Small intestine (tissue), 7 donors: ENCODE measurements around the gene PPFIA2. TPM values are rescaled to one million over a fixed set of nuclear protein-coding genes. Genes with fewer than 3 reads are reported as not detected.
A peak's percentile ranks its signal among the peaks of the same experiment; 100 is the strongest.

Source experiments
- DNase-seq, 2 donors: peaks; one replicate each; pipeline versions ENCODE4 v3.0.0 to v3.0.0-alpha.2; 2013
- FAIRE-seq: peaks from 2 replicates; lab custom pipeline; 2012; peaks lifted over from hg19 to GRCh38; lab: Jason Lieb, UNC
- H3K27ac ChIP-seq, 3 donors: one replicate each; pipeline ENCODE4 v1.5.1; 2013; ENCODE audit warnings: low read length in 2 of 3, mild to moderate bottlenecking in 2 of 3, control low read depth in 1 of 3, inconsistent platforms in 1 of 3, low read depth in 1 of 3, moderate library complexity in 1 of 3
- H3K27me3 ChIP-seq, 3 donors: one replicate each; pipeline ENCODE4 v1.6.1; 2013; ENCODE audit warnings: low read length in 3 of 3, inconsistent platforms in 1 of 3; ENCODE audit not compliant: control insufficient read depth in 3 of 3, insufficient read depth in 3 of 3
- H3K36me3 ChIP-seq, 3 donors: one replicate each; pipeline ENCODE4 v1.6.1; 2013; ENCODE audit warnings: low read length in 3 of 3, inconsistent platforms in 1 of 3, low read depth in 1 of 3, mild to moderate bottlenecking in 1 of 3, moderate library complexity in 1 of 3; ENCODE audit not compliant: control insufficient read depth in 3 of 3, insufficient read depth in 2 of 3
- H3K4me1 ChIP-seq, 3 donors: one replicate each; pipeline ENCODE4 v1.6.1; 2013; ENCODE audit warnings: low read length in 2 of 3, inconsistent platforms in 1 of 3, low read depth in 1 of 3, mild to moderate bottlenecking in 1 of 3, moderate library complexity in 1 of 3; ENCODE audit not compliant: control insufficient read depth in 3 of 3, insufficient read depth in 2 of 3
- H3K4me3 ChIP-seq, 3 donors: one replicate each; pipeline ENCODE4 v1.5.1; 2013; ENCODE audit warnings: low read length in 3 of 3, control low read depth in 1 of 3, inconsistent platforms in 1 of 3, low read depth in 1 of 3, mild to moderate bottlenecking in 1 of 3, moderate library complexity in 1 of 3
- H3K9me3 ChIP-seq, 2 donors: one replicate each; pipeline ENCODE4 v1.6.1; 2013; ENCODE audit warnings: low read depth in 1 of 2, low read length in 1 of 2; ENCODE audit not compliant: control insufficient read depth in 2 of 2, insufficient read depth in 1 of 2
- WGBS, 3 donors: extraction: QIAGEN DNeasy Blood & Tissue Kit; methylation state at CpG; one replicate each; pipeline ENCODE4 v1.1.7; 2013; 5-methylcytosine and 5-hydroxymethylcytosine counted together
- polyA plus RNA-seq, 4 donors: library from polyadenylated mRNA; stranded (reverse) in 3 of 4; unstranded in 1 of 4; fragments of 200-250 nt in 3 of 4; fragments of 120-200 nt in 1 of 4; gene quantifications; one replicate each; pipeline versions ENCODE4 v1.2.1 to v1.2.3, GENCODE V29; 2013
- donor health status: healthy with polysubstance abuse.
- donor health status: control.
- donor health status: control.
- donor health status: Bipolar disorder and iron deficiency.
- donor health status: healthy.

Gene PPFIA2
- polyA plus RNA-seq, 4 donors = 0.55 to 2.6 TPM; not detected in 2

- peaks cover 3 to 18% (median 3%) of the 10 kb centered on the region in 3 donors for H3K27me3 ChIP-seq
- FAIRE-seq (no peak), DNase-seq (peak in 1 of 2 donors; percentile 13)
- 1 to 3% (median 2%) methylated on average over 45 to 50 of the region's 50 CpGs for WGBS, 3 donors
- no peaks in the 10 kb centered on the region for H3K36me3 ChIP-seq
- H3K27ac ChIP-seq = no peak overlapping the region
- H3K4me1 ChIP-seq = no peaks in the 10 kb centered on the region
- H3K4me3 ChIP-seq = peak overlapping the region in 2 of 3 donors; percentile 3 to 50
- no peaks in the 10 kb centered on the region for H3K9me3 ChIP-seq
Observed at GRCh38 chr12:81758421-81759189, 545 bp downstream of the PPFIA2 start.

DNA sequence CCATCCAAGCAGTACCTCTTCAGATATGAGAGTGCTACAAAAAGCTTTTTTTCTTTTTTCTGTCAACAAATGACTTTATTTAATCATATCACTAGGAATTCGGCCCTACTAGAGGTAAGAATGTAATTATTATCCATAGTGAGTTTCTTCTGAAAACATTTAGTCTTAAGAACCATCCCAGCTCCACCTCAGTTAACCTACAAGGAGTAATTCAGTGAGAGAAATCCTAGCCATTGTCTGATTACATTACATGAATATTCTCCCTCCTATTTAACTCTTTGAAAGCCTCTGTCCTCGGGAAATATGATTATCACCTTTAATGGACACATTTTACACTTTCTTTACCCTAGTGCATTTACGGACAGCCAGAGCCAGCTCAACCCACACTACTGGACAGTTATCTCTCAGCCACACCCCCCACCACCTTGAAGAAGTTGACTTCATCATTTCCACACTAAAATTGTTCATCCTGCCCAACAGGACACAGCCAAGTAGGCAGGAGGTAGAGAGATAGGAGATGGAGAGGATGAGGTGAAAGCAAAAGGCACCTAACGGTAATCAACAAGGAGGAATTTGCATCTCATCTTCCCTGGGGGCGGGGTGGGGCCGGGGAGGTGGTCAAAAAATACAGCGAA lies 1.3 kb downstream of the PPFIA2 start:
- WGBS, 3 donors = 14 to 19% (median 18%) methylated on average over 7 of the region's 7 CpGs
- DNase-seq (no peak), FAIRE-seq (no peak)
- Histone ChIP-seq H3K27ac (no peak overlapping the region), H3K4me1 (no peaks in the 10 kb centered on the region), H3K36me3 (no peaks in the 10 kb centered on the region), H3K27me3 (peaks cover 3 to 18% (median 3%) of the 10 kb centered on the region in 3 donors), H3K9me3 (no peaks in the 10 kb centered on the region), H3K4me3 (peak overlapping the region in 1 of 3 donors; percentile 50)

- DNase-seq (no peak), FAIRE-seq (no peak)
- Histone ChIP-seq H3K27ac (no peak overlapping the region), H3K4me1 (no peaks in the 10 kb centered on the region), H3K36me3 (no peaks in the 10 kb centered on the region), H3K9me3 (no peaks in the 10 kb centered on the region), H3K4me3 (no peak overlapping the region), H3K27me3 (no peaks in the 10 kb centered on the region)
- 73 to 91% (median 87%) methylated on average over 2 of the region's 2 CpGs for WGBS, 3 donors
Observed at GRCh38 chr12:81729781-81730180, 29.4 kb downstream of the PPFIA2 start.

DNA sequence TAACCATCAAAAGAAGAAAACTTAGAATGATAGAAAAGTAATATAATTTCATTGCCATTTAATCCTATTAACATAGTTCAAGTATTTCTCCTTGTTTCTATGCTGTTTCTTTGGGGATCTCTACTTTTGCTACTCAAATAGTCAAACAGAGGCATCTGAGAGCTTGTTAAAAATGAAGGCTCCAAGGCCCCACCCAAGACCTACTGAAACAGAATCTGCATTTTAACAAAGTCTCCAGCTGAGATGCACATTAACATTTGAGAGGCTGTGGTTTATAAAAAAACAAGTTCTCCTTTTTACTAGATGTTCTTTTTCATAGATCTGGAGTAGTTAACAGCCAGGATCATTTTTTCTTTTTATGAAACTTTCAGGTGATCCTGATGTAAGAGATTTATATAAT lies 31.8 kb downstream of the PPFIA2 start:
- Histone ChIP-seq H3K4me1 (no peaks in the 10 kb centered on the region), H3K4me3 (no peak overlapping the region), H3K27me3 (no peaks in the 10 kb centered on the region), H3K36me3 (no peaks in the 10 kb centered on the region), H3K27ac (no peak overlapping the region), H3K9me3 (no peaks in the 10 kb centered on the region)
- DNase-seq (no peak), FAIRE-seq (no peak)

GRCh38 chr12:81726634-81727033 lies 32.5 kb downstream of the PPFIA2 start:
- Histone ChIP-seq H3K27me3 (no peaks in the 10 kb centered on the region), H3K4me1 (no peaks in the 10 kb centered on the region), H3K4me3 (no peak overlapping the region), H3K27ac (no peak overlapping the region), H3K36me3 (no peaks in the 10 kb centered on the region), H3K9me3 (no peaks in the 10 kb centered on the region)
- WGBS, 3 donors = 72 to 94% (median 80%) methylated on average over 1 of the region's 1 CpG
- DNase-seq (no peak), FAIRE-seq (no peak)

- DNase-seq (no peak), FAIRE-seq (no peak)
- WGBS, 3 donors = 43 to 53% (median 51%) methylated on average over 1 of the region's 1 CpG
Observed at GRCh38 chr12:81723361-81723760, 35.8 kb downstream of the PPFIA2 start.

GRCh38 chr12:81722004-81722403 lies 37.1 kb downstream of the PPFIA2 start:
- no peak overlapping the region for H3K4me3 ChIP-seq
- FAIRE-seq (no peak), DNase-seq (no peak)
- no peaks in the 10 kb centered on the region for H3K4me1 ChIP-seq
- 3 to 33% (median 12%) methylated on average over 1 of the region's 1 CpG for WGBS, 3 donors
- H3K27me3 ChIP-seq = no peaks in the 10 kb centered on the region
- no peaks in the 10 kb centered on the region for H3K9me3 ChIP-seq
- no peaks in the 10 kb centered on the region for H3K36me3 ChIP-seq
- H3K27ac ChIP-seq = no peak overlapping the region

More at GRCh38 chr12:81723361-81723760, 35.8 kb downstream of the PPFIA2 start:
- H3K4me1 ChIP-seq = no peaks in the 10 kb centered on the region
- H3K27me3 ChIP-seq = no peaks in the 10 kb centered on the region
- H3K4me3 ChIP-seq = no peak overlapping the region
- no peak overlapping the region for H3K27ac ChIP-seq
- H3K9me3 ChIP-seq = no peaks in the 10 kb centered on the region
- H3K36me3 ChIP-seq = no peaks in the 10 kb centered on the region

DNA sequence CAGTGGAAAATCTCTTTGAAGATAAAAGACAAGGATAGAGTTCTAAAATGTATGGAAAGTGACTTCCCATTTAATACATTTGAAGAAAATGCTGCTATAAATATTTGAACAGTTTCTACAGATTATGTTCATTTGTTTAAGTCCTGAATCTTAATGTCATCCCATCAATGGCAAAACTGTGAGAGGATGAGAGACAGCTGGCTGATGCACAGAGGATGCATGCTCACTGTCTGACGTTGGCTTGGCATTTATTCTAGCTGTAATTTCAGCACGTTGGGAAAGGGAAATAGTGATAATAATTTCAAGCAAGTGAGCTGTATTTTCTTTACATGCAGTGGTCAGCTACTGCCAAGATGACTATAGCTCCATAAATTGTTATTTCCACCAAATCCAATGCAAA lies 40.5 kb downstream of the PPFIA2 start:
- FAIRE-seq = no peak
- no peak for DNase-seq

More for the DNA sequence above, 40.5 kb downstream of the PPFIA2 start:
- no peak overlapping the region for H3K27ac ChIP-seq
- H3K36me3 ChIP-seq = no peaks in the 10 kb centered on the region
- 37 to 45% (median 38%) methylated on average over 2 of the region's 2 CpGs for WGBS, 3 donors
- H3K4me1 ChIP-seq = no peaks in the 10 kb centered on the region
- no peaks in the 10 kb centered on the region for H3K27me3 ChIP-seq
- no peaks in the 10 kb centered on the region for H3K9me3 ChIP-seq
- H3K4me3 ChIP-seq = no peak overlapping the region
